ENCODE data around the gene ACAD9.

The ACAD9 gene

DNA sequence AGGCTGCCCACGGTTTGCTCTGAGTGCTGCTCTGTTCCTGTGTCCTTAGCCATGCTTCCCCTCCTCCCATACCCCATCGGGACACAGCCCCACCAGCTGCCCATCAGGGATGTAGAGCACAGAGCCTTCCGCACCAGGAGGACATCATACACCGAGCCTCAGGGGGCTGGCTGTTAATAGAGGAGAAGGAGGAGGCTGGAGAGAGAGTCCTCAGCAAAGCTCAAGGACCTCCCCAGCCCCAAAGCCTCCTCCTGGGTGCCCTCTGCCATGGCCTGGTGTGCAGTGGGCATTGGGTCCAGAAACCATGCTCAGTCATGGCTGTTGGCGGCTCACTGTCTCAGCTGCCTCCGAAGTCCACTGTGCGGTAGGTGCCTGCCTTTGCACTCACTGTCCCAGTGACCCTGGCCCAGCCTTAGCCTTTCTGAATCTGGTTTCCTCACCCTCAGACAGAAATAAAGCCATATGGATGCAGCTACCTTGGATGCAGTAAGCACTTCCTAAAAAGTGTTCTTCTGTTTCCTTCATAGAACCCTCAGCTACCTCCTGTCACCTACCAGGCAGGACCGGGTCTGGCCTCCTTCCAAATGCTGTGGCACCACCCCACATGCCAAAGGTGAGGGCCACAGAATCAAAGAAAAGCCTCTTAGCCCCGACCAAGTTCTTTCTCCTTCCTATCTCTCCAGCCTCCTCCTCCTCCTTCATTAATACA lies 53.9 kb downstream of the ACAD9 start:
- DNase-seq (ENCODE audit: low read depth in 2 of 3, low spot score in 2 of 3), result no peak

GRCh38 chr3:128933922-128934253 lies 54.5 kb downstream of the ACAD9 start:
- no peak for DNase-seq (ENCODE audit: low read depth in 2 of 3, low spot score in 2 of 3)

DNA sequence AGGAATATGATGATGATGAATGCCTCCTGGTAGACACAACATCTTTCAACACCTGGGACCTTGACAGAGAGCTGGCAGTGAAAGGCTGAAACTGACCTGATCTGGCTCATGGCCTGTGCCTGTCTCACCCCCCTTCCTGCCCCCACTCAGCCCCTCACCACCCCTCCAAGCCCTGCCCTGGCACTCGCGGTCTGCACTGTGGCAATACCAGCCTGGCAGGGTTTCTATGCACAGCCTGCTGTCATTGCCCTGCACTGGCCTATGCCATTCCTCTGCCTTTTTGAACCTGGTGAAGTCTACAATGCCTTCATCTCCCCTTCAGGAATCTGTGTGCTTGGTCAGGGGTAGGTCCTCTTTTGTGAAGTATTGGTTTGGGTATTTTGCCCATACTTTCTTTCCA lies 56.5 kb downstream of the ACAD9 start:
- no peak for DNase-seq (ENCODE audit: low read depth in 2 of 3, low spot score in 2 of 3)

GRCh38 chr3:128936341-128936740 lies 56.9 kb downstream of the ACAD9 start:
- DNase-seq (ENCODE audit: low read depth in 2 of 3, low spot score in 2 of 3), result no peak

- no peak for DNase-seq (ENCODE audit: low read depth in 2 of 3, low spot score in 2 of 3)
These were observed 60.8 kb downstream of the ACAD9 start for GRCh38 chr3:128940252-128940651.

DNA sequence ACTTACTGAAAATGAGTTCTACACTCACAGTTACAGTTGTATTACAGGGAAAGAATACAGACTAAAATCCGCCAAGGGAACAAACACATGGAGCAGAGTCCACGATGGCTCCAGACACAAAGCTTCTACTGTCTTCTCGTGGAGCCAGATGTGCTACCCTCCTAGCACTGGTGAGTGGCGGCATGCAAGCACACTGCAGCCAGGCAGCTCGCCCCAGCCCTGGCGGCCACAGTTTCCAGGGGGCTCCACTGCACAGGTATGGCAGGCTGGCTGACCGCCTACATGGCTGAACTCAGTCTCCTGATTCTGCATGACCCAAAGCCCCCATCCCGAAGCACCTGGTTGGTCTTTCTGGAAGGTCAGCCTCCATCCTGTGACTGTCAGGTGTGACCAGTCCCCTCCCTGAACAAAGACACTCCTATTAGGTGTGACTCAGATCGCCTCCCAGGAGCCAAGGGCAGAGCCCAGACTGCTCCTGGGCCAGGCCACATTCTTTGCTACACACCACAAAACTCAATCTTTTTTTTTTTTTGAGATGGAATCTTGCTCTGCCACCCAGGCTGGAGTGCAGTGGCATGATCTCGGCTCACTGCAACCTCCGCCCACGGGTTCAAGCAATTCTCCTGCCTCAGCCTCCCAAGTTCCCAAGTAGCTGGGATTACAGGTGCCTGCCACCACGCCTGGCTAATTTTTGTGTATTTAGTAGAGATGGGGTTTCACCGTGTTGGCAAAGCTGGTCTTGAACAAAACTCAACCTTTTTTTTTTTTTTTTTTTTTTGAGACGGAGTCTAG lies 62.9 kb downstream of the ACAD9 start:
- no peak for DNase-seq (ENCODE audit: low read depth in 2 of 3, low spot score in 2 of 3)

DNA sequence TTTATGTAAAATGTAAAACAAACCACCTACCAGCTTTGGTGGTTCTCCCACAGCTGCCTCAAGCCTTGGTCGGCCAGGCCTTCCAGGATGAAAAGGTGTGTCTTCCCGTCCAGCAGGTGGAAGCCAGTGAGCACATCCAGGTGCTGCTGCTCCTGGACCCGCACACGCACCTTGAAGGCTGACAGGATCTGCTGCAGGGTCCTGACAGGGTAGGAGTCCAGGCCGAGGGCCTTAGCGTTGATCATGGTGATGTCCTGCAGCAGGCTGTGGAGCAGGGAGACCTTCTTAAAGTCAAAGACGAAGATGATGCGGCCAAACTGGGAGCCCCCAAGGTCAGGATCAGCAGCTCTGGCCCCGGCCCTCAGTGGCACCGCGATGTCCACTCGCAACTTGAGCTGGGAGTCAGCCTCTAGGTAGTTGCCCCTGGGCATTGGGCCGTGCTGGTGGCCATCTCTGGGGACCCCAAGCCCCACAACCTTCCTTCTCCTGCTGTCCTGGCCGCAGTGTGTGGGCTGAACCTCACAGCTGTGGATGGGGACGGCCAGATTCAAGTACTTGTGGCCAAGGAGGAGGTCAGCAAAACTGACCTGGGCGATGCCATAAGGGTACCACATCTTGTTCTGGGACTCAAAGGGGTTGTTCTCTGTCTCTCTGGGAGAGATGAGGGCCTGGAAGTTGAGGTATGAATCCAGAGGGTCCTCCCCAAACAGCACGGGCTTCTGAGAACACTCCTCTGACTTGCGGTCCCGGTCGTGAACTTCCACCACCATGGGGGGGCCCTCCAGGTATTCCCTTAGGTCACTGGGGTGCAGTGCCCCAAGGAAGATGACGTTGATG lies 65.8 kb downstream of the ACAD9 start:
- DNase-seq (ENCODE audit: low read depth in 2 of 3, low spot score in 2 of 3), result no peak

GRCh38 chr3:128945878-128946175 lies 66.4 kb downstream of the ACAD9 start:
- no peak for DNase-seq (ENCODE audit: low read depth in 2 of 3, low spot score in 2 of 3)

- no peak for DNase-seq (ENCODE audit: low read depth in 2 of 3, low spot score in 2 of 3)
These were observed 67.0 kb downstream of the ACAD9 start for GRCh38 chr3:128946411-128946810.

DNA sequence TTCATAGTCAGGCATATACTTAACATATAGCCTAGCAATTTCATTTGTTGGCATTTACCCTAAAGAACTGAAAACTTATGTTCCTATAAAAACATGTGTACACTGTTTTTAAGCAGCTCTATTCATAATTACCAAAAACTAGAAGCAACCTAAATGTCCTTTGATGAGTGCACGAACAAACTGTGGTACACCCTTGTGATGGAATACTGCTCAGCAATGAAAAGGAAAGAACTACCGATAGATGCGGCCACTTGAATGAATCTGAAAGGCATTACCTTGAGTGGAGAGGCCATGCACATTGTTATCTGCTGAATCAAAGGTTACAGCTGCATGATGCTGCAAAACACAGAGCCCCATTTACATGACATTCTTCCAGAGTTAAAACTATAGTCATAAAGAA lies 69.7 kb downstream of the ACAD9 start:
- DNase-seq (ENCODE audit: low read depth in 2 of 3, low spot score in 2 of 3), result no peak

GRCh38 chr3:128950223-128950938 lies 71.0 kb downstream of the ACAD9 start:
- no peak for DNase-seq (ENCODE audit: low read depth in 2 of 3, low spot score in 2 of 3)

DNA sequence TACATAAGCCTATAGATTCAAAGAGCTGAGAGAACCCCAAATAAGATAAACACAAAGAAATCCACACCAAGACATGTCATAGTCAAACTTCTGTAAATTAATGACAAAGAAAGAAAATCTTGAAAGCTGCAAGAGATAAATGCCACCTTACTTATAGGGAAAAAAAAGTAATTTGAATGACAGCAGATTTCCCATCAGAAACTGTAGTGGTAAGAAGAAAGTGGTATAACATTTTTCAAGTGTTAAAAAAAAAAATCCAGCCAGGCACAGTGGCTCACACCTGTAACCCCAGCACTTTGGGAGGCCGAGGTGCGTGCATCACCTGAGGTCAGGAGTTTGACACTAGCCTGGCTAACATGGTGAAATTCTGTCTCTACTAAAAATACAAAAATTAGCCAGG lies 77.0 kb downstream of the ACAD9 start:
- DNase-seq (ENCODE audit: low read depth in 2 of 3, low spot score in 2 of 3), result no peak
